Right cardiac atrium (tissue), 5 donors: ENCODE measurements around the gene ZNHIT1. TPM values are rescaled to one million over a fixed set of nuclear protein-coding genes. Genes with fewer than 3 reads are reported as not detected.
A peak's percentile ranks its signal among the peaks of the same experiment; 100 is the strongest.

Source experiments
- ATAC-seq, 2 donors: fragments of 200-7000 bp; cut with Tn5 transposase; one replicate each; pipeline versions ENCODE4 v1.8.0 to v1.9.1; 2020; ENCODE audit warnings: moderate library complexity in 2 of 2, mild to moderate bottlenecking in 1 of 2
- DNase-seq, 3 donors: peaks; one replicate each; pipeline ENCODE4 v3.0.0-alpha.2; 2020
- H3K27ac ChIP-seq: one replicate; pipeline ENCODE4 v1.5.1; 2013; ENCODE audit warnings: mild to moderate bottlenecking, low read length, control low read depth, moderate library complexity
- H3K27me3 ChIP-seq: one replicate; pipeline ENCODE4 v1.6.1; 2013; ENCODE audit not compliant: control insufficient read depth, insufficient read depth
- H3K4me1 ChIP-seq: one replicate; pipeline ENCODE4 v1.6.1; 2013; ENCODE audit warnings: low read length; ENCODE audit not compliant: control insufficient read depth, insufficient read depth
- H3K4me3 ChIP-seq: one replicate; pipeline ENCODE4 v1.5.1; 2013; ENCODE audit warnings: low read length, control low read depth
- H3K9me3 ChIP-seq: one replicate; pipeline ENCODE4 v1.6.1; 2013; ENCODE audit warnings: low read length; ENCODE audit not compliant: control insufficient read depth
- WGBS: extraction: QIAGEN DNeasy Blood & Tissue Kit; methylation state at CpG from one replicate; pipeline ENCODE4 v1.1.7; 2013; 5-methylcytosine and 5-hydroxymethylcytosine counted together
- intact Hi-C, 4 donors: fragments of 100-400 bp; cut with DNase I; formaldehyde crosslinking; loops; one replicate each; pipeline versions ENCODE4 v1.11.0 to v1.14.0; 2022 to 2023
- long read RNA-seq, 4 donors: library from polyadenylated mRNA; unstranded; transcript quantifications; one replicate each; pipeline ENCODE4 v2.0.0, GENCODE V29; 2020 to 2021
- polyA plus RNA-seq: library from polyadenylated mRNA; stranded (reverse); fragments of 200-250 nt; gene quantifications from one replicate; pipeline ENCODE4 v1.2.3, GENCODE V29; 2013
- total RNA-seq, 4 donors: library from RNA; stranded (reverse); fragmentation: NEBNext Ultra II Directional; extraction: Animal tissue kit (Norgen Biotek cat#: 25700); gene quantifications; one replicate each; pipeline ENCODE4 v1.2.1, GENCODE V29; 2021
- donor health status: healthy with polysubstance abuse.
- donor health status: DM: no; HTN: yes; CAD: no.
- donor health status: DM: no; HTN: no; CAD: no.
- donor health status: DM: no; HTN: yes; CAD: no; lungs with severe emphysema.
- donor health status: DM: yes; HTN: yes; CAD: no.

The ZNHIT1 gene
- total RNA-seq, result 10 to 100 TPM; 51.5 to 62.8 (median 55.5) TPM
- 108 TPM for polyA plus RNA-seq
- long read RNA-seq, donor 1, transcript ZNHIT1-201 (5 exons, 1,225 nt), result major isoform, 40 of 44 reads
- long read RNA-seq, donor 1, partial matches to known transcripts, result 0 of 44 reads
- long read RNA-seq, donor 1, other reads (novel, unspliced or antisense), result 0 of 44 reads
- long read RNA-seq, donor 2, transcript ZNHIT1-201 (5 exons, 1,225 nt), result major isoform, 52 of 55 reads
- long read RNA-seq, donor 2, partial matches to known transcripts, result 1 of 55 reads
- long read RNA-seq, donor 2, other reads (novel, unspliced or antisense), result 2 of 55 reads
- long read RNA-seq, donor 3, transcript ZNHIT1-201 (5 exons, 1,225 nt), result major isoform, 25 of 30 reads
- long read RNA-seq, donor 3, partial matches to known transcripts, result 1 of 30 reads
- long read RNA-seq, donor 3, other reads (novel, unspliced or antisense), result 2 of 30 reads
- long read RNA-seq, donor 4, transcript ZNHIT1-201 (5 exons, 1,225 nt), result major isoform, 23 of 24 reads
- long read RNA-seq, donor 4, partial matches to known transcripts, result 0 of 24 reads
- long read RNA-seq, donor 4, other reads (novel, unspliced or antisense), result 1 of 24 reads

DNA sequence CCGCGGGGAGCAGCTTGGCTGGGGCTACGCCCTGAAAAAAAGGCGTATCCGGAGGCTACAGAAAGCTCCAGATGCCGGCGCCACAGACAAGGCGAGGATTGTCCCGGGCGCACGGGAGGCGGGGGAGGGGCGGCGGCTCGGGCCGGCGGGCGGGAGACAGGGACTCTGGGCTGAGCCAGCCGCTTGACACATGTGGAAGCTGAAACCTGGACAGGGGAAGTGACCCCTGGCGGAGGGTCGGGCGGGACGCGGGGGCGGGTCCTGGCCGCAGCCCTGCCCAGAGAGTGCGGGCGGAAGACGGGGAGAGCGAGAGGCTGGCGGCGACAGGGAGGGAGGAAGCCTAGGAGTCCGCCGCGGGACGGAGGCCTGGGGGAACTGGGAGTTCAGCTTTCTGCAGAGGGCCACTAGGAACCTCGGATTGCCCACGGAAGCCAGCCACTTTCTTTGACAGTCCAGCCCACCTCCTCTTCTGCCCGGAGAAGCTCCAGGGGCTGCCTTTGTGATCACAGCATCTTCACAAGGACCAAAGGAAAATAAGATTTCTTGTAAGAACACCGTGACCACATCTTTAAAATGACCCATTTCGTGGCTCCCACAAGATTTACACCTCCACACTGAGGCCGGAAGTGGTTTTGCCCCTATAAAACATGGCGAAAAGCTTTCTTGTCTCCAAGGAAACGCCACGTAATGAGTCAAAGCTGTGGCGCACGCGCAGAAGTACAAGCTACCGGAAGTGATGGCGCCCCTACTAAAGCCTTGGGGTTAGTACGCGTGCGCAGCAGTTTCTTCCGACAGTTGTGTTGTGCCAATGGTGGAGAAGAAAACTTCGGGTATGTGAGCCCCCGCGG lies at the start of gene ZNHIT1, which contains the start of gene PLOD3:
Gene ZNHIT1, plus strand, starts transcription at position 778 of the 848 bp plus-strand sequence. Its CDS starts 31 bp downstream, at position 809.
Gene PLOD3, minus strand, starts transcription at position 194 of the 848 bp plus-strand sequence. CDS start 307 bp downstream, outside the sequence.
- no peaks in the 10 kb centered on the region for H3K9me3 ChIP-seq
- ATAC-seq (peak; percentile 95 to 96), DNase-seq (peak; percentile 97 to 99 (median 98))
- H3K4me3 ChIP-seq, result peak within 1 kb of the TSS; percentile 76
- peak within 1 kb of the TSS; percentile 86 for H3K27ac ChIP-seq
- intact Hi-C loops, result loop anchor here in 1 of 4 donors (5.0 kb wide), 1 partner anchor 35 kb away; no protein-coding TSS in a partner anchor
- peaks cover 2% of the 10 kb centered on the region for H3K4me1 ChIP-seq
- under 1% methylated on average over 57 of the region's 57 CpGs for WGBS
- no peaks in the 10 kb centered on the region for H3K27me3 ChIP-seq

DNA sequence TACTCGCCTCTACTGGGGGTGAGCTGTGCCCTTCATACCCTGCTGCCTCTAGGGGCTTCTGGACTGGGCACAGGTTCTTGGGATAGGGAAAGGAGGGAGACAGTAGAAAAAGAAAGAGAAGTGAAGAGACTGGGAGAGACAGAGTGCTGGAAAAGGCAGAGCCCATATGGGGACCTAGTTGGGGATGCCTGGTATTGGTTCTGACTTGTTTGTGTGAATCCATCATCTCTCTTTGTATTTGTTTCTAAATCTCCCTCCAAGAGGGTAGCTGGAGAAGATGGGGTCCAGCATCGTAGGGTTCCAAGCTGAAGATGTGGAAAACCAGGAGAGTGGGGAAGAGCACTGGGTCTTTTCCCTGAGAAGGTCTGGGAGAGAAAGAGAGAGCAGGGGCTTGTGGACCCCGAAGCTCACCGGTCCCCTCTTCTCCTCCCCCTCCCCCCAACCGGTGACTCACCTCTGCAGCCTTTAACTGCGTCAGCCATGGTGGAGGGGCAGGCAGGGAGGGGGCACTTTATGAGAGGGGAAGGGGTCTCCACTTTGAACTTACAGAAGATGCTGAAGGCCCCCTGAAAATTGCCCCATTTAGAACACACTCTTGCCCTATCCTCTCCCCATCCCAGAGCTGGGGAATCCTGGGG lies 49.4 kb upstream of the ZNHIT1 start:
- ATAC-seq, result no peak
- no peak overlapping the region for H3K4me3 ChIP-seq
- H3K9me3 ChIP-seq, result no peaks in the 10 kb centered on the region
- intact Hi-C loops, result loop anchor here in 1 of 4 donors (10.0 kb wide), 1 partner anchor 274 kb away; the partner anchor contains the start of gene ACHE
- H3K27ac ChIP-seq, result no peak overlapping the region
- no peak for DNase-seq
- WGBS, result 2% methylated on average over 6 of the region's 6 CpGs
- H3K4me1 ChIP-seq, result peaks cover 4% of the 10 kb centered on the region
- no peaks in the 10 kb centered on the region for H3K27me3 ChIP-seq

DNA sequence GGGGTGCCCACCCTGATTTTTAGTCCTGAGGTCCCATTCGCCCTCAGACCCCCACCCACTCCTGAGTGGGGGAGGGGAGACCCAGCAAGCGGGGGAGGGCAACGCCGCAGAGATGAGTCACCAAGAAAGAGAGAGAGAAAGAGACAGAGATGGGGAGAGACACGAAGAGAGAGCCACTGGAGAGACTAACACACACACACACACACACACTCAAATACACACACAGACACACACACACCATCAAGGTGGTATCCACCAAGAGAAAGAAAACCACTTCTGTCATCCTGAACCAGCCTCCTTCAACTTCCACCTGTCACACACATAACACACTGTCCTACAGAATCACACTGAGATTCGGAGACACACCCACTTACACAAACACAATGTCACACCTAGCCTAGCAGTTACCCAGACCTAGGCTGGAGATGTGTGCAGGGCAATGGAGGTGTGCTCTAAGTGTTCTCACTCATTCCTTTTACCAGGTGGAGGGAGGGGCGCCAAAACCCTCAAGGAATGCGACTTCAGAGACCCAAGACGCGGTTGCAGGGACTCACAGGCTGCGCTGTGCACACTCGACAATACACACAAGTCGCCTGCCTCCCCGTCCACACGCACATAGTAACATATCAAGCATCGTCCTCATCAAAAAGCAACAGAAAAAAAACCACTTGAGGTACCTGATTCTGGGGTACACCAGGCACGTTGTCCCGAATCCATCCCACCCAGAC lies 48.7 kb upstream of the ZNHIT1 start:
- WGBS, result 2% methylated on average over 18 of the region's 18 CpGs
- no peak overlapping the region for H3K4me3 ChIP-seq
- no peaks in the 10 kb centered on the region for H3K27me3 ChIP-seq
- no peaks in the 10 kb centered on the region for H3K9me3 ChIP-seq
- H3K4me1 ChIP-seq, result no peaks in the 10 kb centered on the region
- DNase-seq (no peak), ATAC-seq (no peak)
- intact Hi-C loops, result loop anchor here in 1 of 4 donors (10.0 kb wide), 1 partner anchor 274 kb away; the partner anchor contains the start of gene ACHE
- no peak overlapping the region for H3K27ac ChIP-seq

DNA sequence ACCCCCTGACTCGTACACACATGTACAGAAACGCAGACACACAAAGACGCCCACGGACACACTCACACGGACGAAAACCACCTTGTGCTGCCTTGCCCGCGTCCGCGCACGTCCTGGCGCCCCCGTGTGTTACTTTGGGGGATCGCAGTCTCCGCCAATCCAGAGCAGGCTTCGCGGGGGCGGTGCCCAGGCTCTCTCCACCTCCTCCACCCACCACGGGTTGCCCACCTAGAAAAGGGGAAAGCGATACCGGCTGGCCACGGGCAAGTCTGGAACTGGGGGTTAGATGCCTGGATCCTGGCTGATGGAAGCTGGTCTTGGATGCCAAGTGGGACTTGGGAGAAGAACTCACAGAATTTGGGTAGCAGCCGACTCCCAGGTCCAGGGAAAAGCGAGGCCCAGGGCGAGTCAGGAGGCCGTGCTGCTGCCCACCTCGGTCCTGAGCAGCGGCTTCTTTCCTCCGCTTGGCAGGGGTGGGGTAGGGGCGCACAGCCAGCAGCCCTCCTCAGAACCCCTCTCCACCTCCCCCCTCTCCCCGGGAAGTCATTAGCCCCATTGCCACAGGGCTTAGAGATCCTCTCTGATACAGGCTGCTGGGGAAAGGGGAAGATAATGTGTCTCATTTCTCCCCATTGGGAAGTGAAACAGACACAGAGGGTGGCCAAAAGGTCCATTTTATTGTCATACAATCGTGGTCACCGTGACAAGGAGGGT lies 48.0 kb upstream of the ZNHIT1 start:
- ATAC-seq (peak; percentile 42 to 53), DNase-seq (peak; percentile 67 to 88 (median 86))
- no peaks in the 10 kb centered on the region for H3K4me1 ChIP-seq
- H3K27me3 ChIP-seq, result no peaks in the 10 kb centered on the region
- H3K4me3 ChIP-seq, result no peak overlapping the region
- H3K27ac ChIP-seq, result no peak overlapping the region
- intact Hi-C loops, result loop anchor here in 1 of 4 donors (10.0 kb wide), 1 partner anchor 275 kb away; the partner anchor contains the start of gene ACHE
- WGBS, result 2% methylated on average over 33 of the region's 33 CpGs
- H3K9me3 ChIP-seq, result no peaks in the 10 kb centered on the region

DNA sequence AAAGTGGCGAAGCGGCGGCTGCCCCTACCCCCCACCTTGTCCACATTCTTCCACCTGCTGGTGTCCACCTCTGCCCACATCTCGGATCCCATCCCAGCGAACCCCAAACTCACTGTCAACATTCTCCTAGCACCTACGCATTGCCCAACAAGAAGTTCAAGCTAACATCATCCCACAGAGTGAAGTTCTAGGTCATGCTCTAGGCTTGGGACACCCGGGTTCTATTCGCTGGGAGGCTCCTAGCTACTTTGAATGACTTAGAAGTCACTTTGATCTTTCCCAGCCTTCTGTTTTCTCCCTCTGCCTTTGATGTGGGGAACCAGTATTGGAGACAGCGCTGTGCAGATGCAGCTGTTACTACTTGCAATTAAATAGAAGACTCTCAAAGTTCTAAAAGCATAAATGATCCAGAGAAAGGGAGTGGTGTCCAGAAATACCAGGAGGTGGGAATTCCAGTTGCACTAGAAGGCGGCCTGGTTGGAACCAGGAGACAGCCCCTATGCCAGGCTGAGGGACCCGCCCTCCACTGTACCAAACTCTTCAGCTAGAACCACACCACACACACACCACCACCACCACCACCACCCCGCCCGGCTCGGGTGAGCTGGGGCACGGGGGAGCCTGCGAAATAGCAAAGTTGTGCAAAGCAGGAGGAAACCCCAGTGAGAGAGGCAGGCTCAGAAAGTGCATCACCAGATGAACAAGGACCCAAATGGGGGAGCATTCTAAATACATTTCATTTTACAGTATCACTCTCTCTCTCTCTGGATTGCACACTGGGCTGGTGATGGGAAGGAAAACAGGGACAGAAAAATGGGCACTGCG lies 47.1 kb upstream of the ZNHIT1 start:
- WGBS, result 3% methylated on average over 17 of the region's 17 CpGs
- no peaks in the 10 kb centered on the region for H3K27me3 ChIP-seq
- no peaks in the 10 kb centered on the region for H3K4me1 ChIP-seq
- no peaks in the 10 kb centered on the region for H3K9me3 ChIP-seq
- intact Hi-C loops, result no loop called here
- no peak for ATAC-seq
- no peak for DNase-seq
- H3K4me3 ChIP-seq, result no peak overlapping the region
- H3K27ac ChIP-seq, result no peak overlapping the region

DNA sequence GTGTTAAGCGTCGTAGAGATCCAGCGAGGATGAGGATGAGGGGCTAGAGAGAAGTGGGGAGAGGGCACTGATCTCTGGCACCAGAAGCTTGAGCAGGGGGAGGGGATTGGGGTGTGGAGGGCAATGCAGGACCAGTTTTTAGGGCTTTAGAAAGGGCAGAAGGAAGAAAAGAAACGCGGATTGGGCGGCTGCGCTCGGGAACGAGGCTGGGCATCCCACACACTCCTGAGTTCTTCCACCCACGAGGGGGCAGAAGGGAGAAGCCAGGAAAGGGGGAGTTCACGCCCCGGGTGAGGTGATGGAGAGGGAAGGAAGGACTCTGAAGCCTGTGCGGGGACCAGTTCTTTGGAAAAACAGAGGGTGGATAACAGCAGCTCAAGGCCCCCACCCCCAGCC lies 46.5 kb upstream of the ZNHIT1 start:
- Histone ChIP-seq H3K27me3 (no peaks in the 10 kb centered on the region), H3K4me1 (no peaks in the 10 kb centered on the region), H3K27ac (no peak overlapping the region), H3K4me3 (no peak overlapping the region), H3K9me3 (no peaks in the 10 kb centered on the region)
- intact Hi-C loops, result no loop called here
- DNase-seq, result no peak
- ATAC-seq, result no peak
- WGBS, result 1% methylated on average over 13 of the region's 13 CpGs

DNA sequence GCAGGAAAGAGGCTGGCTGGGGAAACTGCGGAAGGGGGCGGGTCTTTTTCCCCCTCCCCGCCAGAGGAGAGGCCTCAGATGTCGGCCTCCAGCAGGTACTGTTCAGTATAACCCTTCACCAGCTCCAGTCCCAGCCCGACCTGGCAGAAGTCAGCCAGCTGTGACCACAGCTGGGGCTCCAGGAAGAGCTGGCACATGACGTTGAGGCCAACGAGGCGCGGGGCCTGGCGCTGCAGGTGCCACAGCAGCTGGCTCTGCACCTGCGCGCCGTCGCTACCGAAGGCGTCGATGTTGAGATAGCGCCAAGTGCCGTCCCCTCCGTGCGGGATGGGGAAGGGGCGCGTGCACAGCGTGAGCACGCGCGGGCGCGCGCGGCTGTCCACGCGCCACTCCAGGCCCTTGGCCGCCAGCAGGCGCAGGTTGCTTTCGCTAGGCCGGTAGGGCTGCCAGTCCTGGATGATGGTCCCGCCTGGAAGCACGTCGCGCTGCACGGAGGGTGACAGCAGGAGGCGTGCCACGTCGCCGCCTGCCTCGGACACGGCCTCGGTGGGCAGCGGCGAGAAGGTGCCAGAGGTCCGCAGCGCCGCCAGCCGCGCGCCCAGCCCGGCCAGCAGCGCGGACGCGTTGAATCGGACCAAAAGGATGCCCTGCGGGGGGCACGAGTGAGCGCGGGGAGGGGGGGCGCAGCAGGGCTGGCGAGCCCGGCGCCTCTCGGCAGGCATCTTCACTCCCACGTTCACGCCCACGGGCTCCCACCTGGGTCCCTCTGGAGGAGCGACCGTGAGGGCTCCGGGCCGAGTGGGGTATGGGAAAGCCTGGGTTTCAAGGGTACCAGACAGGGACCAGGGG lies 45.7 kb upstream of the ZNHIT1 start:
- 2% methylated on average over 79 of the region's 79 CpGs for WGBS
- H3K4me1 ChIP-seq, result no peaks in the 10 kb centered on the region
- intact Hi-C loops, result no loop called here
- H3K27me3 ChIP-seq, result no peaks in the 10 kb centered on the region
- H3K27ac ChIP-seq, result no peak overlapping the region
- H3K9me3 ChIP-seq, result no peaks in the 10 kb centered on the region
- no peak overlapping the region for H3K4me3 ChIP-seq
- ATAC-seq (no peak), DNase-seq (no peak)

DNA sequence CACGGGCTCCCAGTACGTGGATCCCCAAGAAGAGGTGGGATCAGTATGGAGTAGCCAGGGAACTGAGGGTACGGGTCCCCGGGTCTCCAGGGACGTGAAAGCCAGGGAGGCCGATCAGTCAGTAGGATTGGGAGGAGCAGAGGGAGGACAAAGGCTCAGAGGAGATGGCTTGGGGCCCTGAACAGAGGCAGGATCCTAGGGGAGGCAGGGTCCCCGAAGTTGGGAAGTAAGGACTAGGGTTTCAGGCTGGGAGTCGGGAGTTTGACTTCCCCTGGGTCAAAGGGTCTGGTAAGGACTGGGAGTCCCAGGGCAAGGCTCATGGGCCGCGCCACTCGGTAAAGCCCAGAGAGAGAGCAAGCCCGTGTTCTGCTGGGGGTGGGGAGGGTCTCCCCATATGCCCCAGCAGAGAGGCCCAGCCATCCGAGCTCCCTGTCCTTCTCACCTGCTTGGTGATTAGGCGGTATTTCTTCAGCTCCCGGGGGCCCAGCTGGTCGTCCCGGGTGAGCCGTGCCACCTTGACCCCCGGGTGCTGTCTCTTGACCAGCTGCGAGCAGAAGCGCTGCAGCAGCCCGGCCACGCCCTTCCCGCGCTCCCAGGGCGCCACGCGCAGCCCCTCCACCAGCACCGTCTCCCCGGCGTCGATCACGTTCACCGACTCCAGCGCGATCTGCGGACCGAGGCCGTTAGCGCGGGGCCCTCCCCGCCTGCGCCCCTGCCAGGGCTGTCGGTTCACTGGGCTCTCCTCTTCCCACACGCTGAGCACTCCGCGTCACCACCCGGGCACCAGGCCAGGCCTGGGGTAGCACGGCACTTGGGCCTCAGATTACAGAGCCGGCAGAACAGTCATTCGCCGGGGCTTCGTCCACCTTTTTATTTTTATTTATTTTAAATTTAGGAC lies 44.9 kb upstream of the ZNHIT1 start:
- H3K9me3 ChIP-seq, result no peaks in the 10 kb centered on the region
- intact Hi-C loops, result no loop called here
- H3K27ac ChIP-seq, result no peak overlapping the region
- no peak overlapping the region for H3K4me3 ChIP-seq
- peak; percentile 50 to 71 for ATAC-seq
- DNase-seq, result peak; percentile 75 to 85 (median 81)
- no peaks in the 10 kb centered on the region for H3K27me3 ChIP-seq
- H3K4me1 ChIP-seq, result no peaks in the 10 kb centered on the region
- 2% methylated on average over 53 of the region's 53 CpGs for WGBS
